ENCODE data around the gene HCN3.
A peak's percentile ranks its signal among the peaks of the same experiment; 100 is the strongest.

DNA sequence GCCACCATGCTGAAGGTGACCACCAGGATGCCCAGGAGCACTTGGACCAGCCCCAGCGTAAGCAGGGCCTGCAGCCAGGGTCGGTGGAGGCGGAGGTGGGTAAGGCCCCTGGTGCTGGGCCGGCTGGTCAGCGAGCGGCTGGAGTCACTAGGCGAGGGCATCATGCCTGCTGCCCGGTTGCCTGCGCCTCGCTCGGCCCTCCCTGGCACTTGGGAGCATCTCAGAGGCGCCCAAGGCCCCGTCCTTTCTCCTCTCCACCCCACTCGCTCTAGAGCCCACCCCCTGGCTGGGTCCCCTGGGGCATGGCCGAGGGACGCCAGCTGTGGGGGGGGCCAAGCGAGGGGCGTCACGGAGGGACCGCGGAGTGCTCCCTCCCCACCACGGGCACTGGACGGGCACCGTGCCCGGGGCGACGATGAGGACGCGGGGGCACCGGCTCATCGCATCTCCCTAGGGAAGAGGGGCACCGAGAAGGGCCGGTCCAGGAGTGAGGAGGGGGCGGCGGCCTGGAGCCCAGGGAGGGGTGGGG lies 22.5 kb upstream of the HCN3 start:
- TF ChIP-seq, protein P1, sequence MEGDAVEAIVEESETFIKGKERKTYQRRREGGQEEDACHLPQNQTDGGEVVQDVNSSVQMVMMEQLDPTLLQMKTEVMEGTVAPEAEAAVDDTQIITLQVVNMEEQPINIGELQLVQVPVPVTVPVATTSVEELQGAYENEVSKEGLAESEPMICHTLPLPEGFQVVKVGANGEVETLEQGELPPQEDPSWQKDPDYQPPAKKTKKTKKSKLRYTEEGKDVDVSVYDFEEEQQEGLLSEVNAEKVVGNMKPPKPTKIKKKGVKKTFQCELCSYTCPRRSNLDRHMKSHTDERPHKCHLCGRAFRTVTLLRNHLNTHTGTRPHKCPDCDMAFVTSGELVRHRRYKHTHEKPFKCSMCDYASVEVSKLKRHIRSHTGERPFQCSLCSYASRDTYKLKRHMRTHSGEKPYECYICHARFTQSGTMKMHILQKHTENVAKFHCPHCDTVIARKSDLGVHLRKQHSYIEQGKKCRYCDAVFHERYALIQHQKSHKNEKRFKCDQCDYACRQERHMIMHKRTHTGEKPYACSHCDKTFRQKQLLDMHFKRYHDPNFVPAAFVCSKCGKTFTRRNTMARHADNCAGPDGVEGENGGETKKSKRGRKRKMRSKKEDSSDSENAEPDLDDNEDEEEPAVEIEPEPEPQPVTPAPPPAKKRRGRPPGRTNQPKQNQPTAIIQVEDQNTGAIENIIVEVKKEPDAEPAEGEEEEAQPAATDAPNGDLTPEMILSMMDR (IDR thresholded peaks at IDR 0.05), result peak in 1 of 5 experiments; percentile 4
- no peak for TF ChIP-seq POLR2AphosphoS5 (IDR thresholded peaks at IDR 0.05)
- no peak for TF ChIP-seq POLR2A (IDR thresholded peaks at IDR 0.05)

All from transverse colon (tissue), 4 donors.